ENCODE measurements around the gene MFSD1. TPM values are rescaled to one million over a fixed set of nuclear protein-coding genes. Genes with fewer than 3 reads are reported as not detected.
"Not testable (repeated sequence)": the region's sequence is repeated elsewhere in the genome, so short reads cannot be mapped to it uniquely, and the experiment has no call there.

Gene MFSD1
- total RNA-seq, 1 donor from 2014 or later, result 49.1 TPM

- no peaks in the 10 kb centered on the region for H3K36me3 ChIP-seq (ENCODE audit: control insufficient read depth in 3 of 3, insufficient read depth in 3 of 3, low read length in 3 of 3)
- H3K9ac ChIP-seq (ENCODE audit: low read depth in 1 of 3, low read length in 3 of 3), result no peak overlapping the region
- H3K4me1 ChIP-seq (ENCODE audit: control insufficient read depth in 3 of 3, insufficient read depth in 3 of 3, low read length in 3 of 3), result no peaks in the 10 kb centered on the region
- no peak overlapping the region for H3K27ac ChIP-seq (ENCODE audit: low read depth, low read length)
- no peaks in the 10 kb centered on the region for H3K9me3 ChIP-seq (ENCODE audit: control insufficient read depth in 3 of 3, low read length in 3 of 3)
- no peaks in the 10 kb centered on the region for H3K27me3 ChIP-seq (ENCODE audit: control insufficient read depth in 3 of 3, insufficient read depth in 3 of 3, low read length in 3 of 3)
- H3K4me3 ChIP-seq (ENCODE audit: low read length in 3 of 3), result no peak overlapping the region
Observed at GRCh38 chr3:158788446-158788845, 13.4 kb upstream of the MFSD1 start.

GRCh38 chr3:158789592-158789991, 12.3 kb upstream of the MFSD1 start:
- H3K4me1 ChIP-seq (ENCODE audit: control insufficient read depth in 3 of 3, insufficient read depth in 3 of 3, low read length in 3 of 3), result no peaks in the 10 kb centered on the region
- H3K27ac ChIP-seq (ENCODE audit: low read depth, low read length), result no peak overlapping the region
- H3K4me3 ChIP-seq (ENCODE audit: low read length in 3 of 3), result no peak overlapping the region
- H3K9me3 ChIP-seq (ENCODE audit: control insufficient read depth in 3 of 3, low read length in 3 of 3), result no peaks in the 10 kb centered on the region
- no peak overlapping the region for H3K9ac ChIP-seq (ENCODE audit: low read depth in 1 of 3, low read length in 3 of 3)
- no peaks in the 10 kb centered on the region for H3K36me3 ChIP-seq (ENCODE audit: control insufficient read depth in 3 of 3, insufficient read depth in 3 of 3, low read length in 3 of 3)
- no peaks in the 10 kb centered on the region for H3K27me3 ChIP-seq (ENCODE audit: control insufficient read depth in 3 of 3, insufficient read depth in 3 of 3, low read length in 3 of 3)

GRCh38 chr3:158790901-158791589, 10.8 kb upstream of the MFSD1 start:
- Histone ChIP-seq H3K36me3 (ENCODE audit: control insufficient read depth in 3 of 3, insufficient read depth in 3 of 3, low read length in 3 of 3) (no peaks in the 10 kb centered on the region), H3K9ac (ENCODE audit: low read depth in 1 of 3, low read length in 3 of 3) (no peak overlapping the region), H3K9me3 (ENCODE audit: control insufficient read depth in 3 of 3, low read length in 3 of 3) (no peaks in the 10 kb centered on the region), H3K4me3 (ENCODE audit: low read length in 3 of 3) (peak overlapping the region in 1 of 3 donors; percentile 16), H3K27me3 (ENCODE audit: control insufficient read depth in 3 of 3, insufficient read depth in 3 of 3, low read length in 3 of 3) (no peaks in the 10 kb centered on the region), H3K27ac (ENCODE audit: low read depth, low read length) (no peak overlapping the region), H3K4me1 (ENCODE audit: control insufficient read depth in 3 of 3, insufficient read depth in 3 of 3, low read length in 3 of 3) (no peaks in the 10 kb centered on the region)

GRCh38 chr3:158791590-158791920, 10.3 kb upstream of the MFSD1 start:
- not testable (repeated sequence) for H3K36me3 ChIP-seq (ENCODE audit: control insufficient read depth in 3 of 3, insufficient read depth in 3 of 3, low read length in 3 of 3); H3K9ac ChIP-seq (ENCODE audit: low read depth in 1 of 3, low read length in 3 of 3); H3K4me3 ChIP-seq (ENCODE audit: low read length in 3 of 3)

GRCh38 chr3:158792709-158793108, 9.1 kb upstream of the MFSD1 start:
- Histone ChIP-seq H3K4me3 (ENCODE audit: low read length in 3 of 3) (no peak overlapping the region), H3K27me3 (ENCODE audit: control insufficient read depth in 3 of 3, insufficient read depth in 3 of 3, low read length in 3 of 3) (no peaks in the 10 kb centered on the region), H3K9me3 (ENCODE audit: control insufficient read depth in 3 of 3, low read length in 3 of 3) (no peaks in the 10 kb centered on the region), H3K9ac (ENCODE audit: low read depth in 1 of 3, low read length in 3 of 3) (no peak overlapping the region), H3K4me1 (ENCODE audit: control insufficient read depth in 3 of 3, insufficient read depth in 3 of 3, low read length in 3 of 3) (no peaks in the 10 kb centered on the region), H3K27ac (ENCODE audit: low read depth, low read length) (no peak overlapping the region), H3K36me3 (ENCODE audit: control insufficient read depth in 3 of 3, insufficient read depth in 3 of 3, low read length in 3 of 3) (no peaks in the 10 kb centered on the region)

More at GRCh38 chr3:158791590-158791920, 10.3 kb upstream of the MFSD1 start:
- not testable (repeated sequence) for H3K4me1 ChIP-seq (ENCODE audit: control insufficient read depth in 3 of 3, insufficient read depth in 3 of 3, low read length in 3 of 3); H3K27ac ChIP-seq (ENCODE audit: low read depth, low read length); H3K9me3 ChIP-seq (ENCODE audit: control insufficient read depth in 3 of 3, low read length in 3 of 3); H3K27me3 ChIP-seq (ENCODE audit: control insufficient read depth in 3 of 3, insufficient read depth in 3 of 3, low read length in 3 of 3)

- no peak overlapping the region for H3K27ac ChIP-seq (ENCODE audit: low read depth, low read length)
- no peak overlapping the region for H3K9ac ChIP-seq (ENCODE audit: low read depth in 1 of 3, low read length in 3 of 3)
- no peaks in the 10 kb centered on the region for H3K9me3 ChIP-seq (ENCODE audit: control insufficient read depth in 3 of 3, low read length in 3 of 3)
- no peak overlapping the region for H3K4me3 ChIP-seq (ENCODE audit: low read length in 3 of 3)
- H3K4me1 ChIP-seq (ENCODE audit: control insufficient read depth in 3 of 3, insufficient read depth in 3 of 3, low read length in 3 of 3), result no peaks in the 10 kb centered on the region
- H3K36me3 ChIP-seq (ENCODE audit: control insufficient read depth in 3 of 3, insufficient read depth in 3 of 3, low read length in 3 of 3), result no peaks in the 10 kb centered on the region
- H3K27me3 ChIP-seq (ENCODE audit: control insufficient read depth in 3 of 3, insufficient read depth in 3 of 3, low read length in 3 of 3), result no peaks in the 10 kb centered on the region
Observed at GRCh38 chr3:158794206-158794605, 7.6 kb upstream of the MFSD1 start.

- Histone ChIP-seq H3K9ac (ENCODE audit: low read depth in 1 of 3, low read length in 3 of 3) (no peak overlapping the region), H3K9me3 (ENCODE audit: control insufficient read depth in 3 of 3, low read length in 3 of 3) (no peaks in the 10 kb centered on the region), H3K4me3 (ENCODE audit: low read length in 3 of 3) (no peak overlapping the region), H3K4me1 (ENCODE audit: control insufficient read depth in 3 of 3, insufficient read depth in 3 of 3, low read length in 3 of 3) (no peaks in the 10 kb centered on the region), H3K27me3 (ENCODE audit: control insufficient read depth in 3 of 3, insufficient read depth in 3 of 3, low read length in 3 of 3) (no peaks in the 10 kb centered on the region), H3K27ac (ENCODE audit: low read depth, low read length) (no peak overlapping the region), H3K36me3 (ENCODE audit: control insufficient read depth in 3 of 3, insufficient read depth in 3 of 3, low read length in 3 of 3) (no peaks in the 10 kb centered on the region)
Observed at GRCh38 chr3:158794936-158795518, 6.8 kb upstream of the MFSD1 start.

GRCh38 chr3:158801201-158801600, 653 bp upstream of the MFSD1 start:
- peaks cover 0 to 8% (median 5%) of the 10 kb centered on the region in 3 donors for H3K36me3 ChIP-seq (ENCODE audit: control insufficient read depth in 3 of 3, insufficient read depth in 3 of 3, low read length in 3 of 3)
- peak overlapping the region; percentile 86 to 97 (median 93) for H3K4me3 ChIP-seq (ENCODE audit: low read length in 3 of 3)
- H3K9ac ChIP-seq (ENCODE audit: low read depth in 1 of 3, low read length in 3 of 3), result peak overlapping the region; percentile 93 to 96 (median 94)
- no peaks in the 10 kb centered on the region for H3K9me3 ChIP-seq (ENCODE audit: control insufficient read depth in 3 of 3, low read length in 3 of 3)
- peak overlapping the region; percentile 93 for H3K27ac ChIP-seq (ENCODE audit: low read depth, low read length)
- no peaks in the 10 kb centered on the region for H3K27me3 ChIP-seq (ENCODE audit: control insufficient read depth in 3 of 3, insufficient read depth in 3 of 3, low read length in 3 of 3)
- peaks cover 10 to 18% (median 14%) of the 10 kb centered on the region in 3 donors for H3K4me1 ChIP-seq (ENCODE audit: control insufficient read depth in 3 of 3, insufficient read depth in 3 of 3, low read length in 3 of 3)

- peak overlapping the region; percentile 93 to 96 (median 94) for H3K9ac ChIP-seq (ENCODE audit: low read depth in 1 of 3, low read length in 3 of 3)
- H3K36me3 ChIP-seq (ENCODE audit: control insufficient read depth in 3 of 3, insufficient read depth in 3 of 3, low read length in 3 of 3), result peaks cover under 1 to 13% (median 8%) of the 10 kb centered on the region in 3 donors
- no peaks in the 10 kb centered on the region for H3K27me3 ChIP-seq (ENCODE audit: control insufficient read depth in 3 of 3, insufficient read depth in 3 of 3, low read length in 3 of 3)
- no peaks in the 10 kb centered on the region for H3K9me3 ChIP-seq (ENCODE audit: control insufficient read depth in 3 of 3, low read length in 3 of 3)
- H3K4me1 ChIP-seq (ENCODE audit: control insufficient read depth in 3 of 3, insufficient read depth in 3 of 3, low read length in 3 of 3), result peaks cover 10 to 18% (median 14%) of the 10 kb centered on the region in 3 donors
- peak overlapping the region; percentile 93 for H3K27ac ChIP-seq (ENCODE audit: low read depth, low read length)
- H3K4me3 ChIP-seq (ENCODE audit: low read length in 3 of 3), result peak overlapping the region; percentile 86 to 97 (median 93)
Observed at GRCh38 chr3:158802409-158803268, 785 bp downstream of the MFSD1 start.

- H3K27ac ChIP-seq (ENCODE audit: low read depth, low read length), result no peak overlapping the region
- H3K9me3 ChIP-seq (ENCODE audit: control insufficient read depth in 3 of 3, low read length in 3 of 3), result no peaks in the 10 kb centered on the region
Observed at GRCh38 chr3:158804441-158804840, 2.6 kb downstream of the MFSD1 start.

More at GRCh38 chr3:158804441-158804840, 2.6 kb downstream of the MFSD1 start:
- Histone ChIP-seq H3K4me1 (ENCODE audit: control insufficient read depth in 3 of 3, insufficient read depth in 3 of 3, low read length in 3 of 3) (peaks cover 10 to 18% (median 18%) of the 10 kb centered on the region in 3 donors), H3K4me3 (ENCODE audit: low read length in 3 of 3) (no peak overlapping the region), H3K27me3 (ENCODE audit: control insufficient read depth in 3 of 3, insufficient read depth in 3 of 3, low read length in 3 of 3) (no peaks in the 10 kb centered on the region), H3K9ac (ENCODE audit: low read depth in 1 of 3, low read length in 3 of 3) (no peak overlapping the region), H3K36me3 (ENCODE audit: control insufficient read depth in 3 of 3, insufficient read depth in 3 of 3, low read length in 3 of 3) (peaks cover 14 to 31% (median 21%) of the 10 kb centered on the region in 3 donors)

Measured in skeletal muscle tissue (tissue), 4 donors.